ENCODE data around the gene MDM4.
"Not testable (repeated sequence)": the region's sequence is repeated elsewhere in the genome, so short reads cannot be mapped to it uniquely, and the experiment has no call there.

MDM4 gene

GRCh38 chr1:204520834-204521709 lies 4.9 kb downstream of the MDM4 start:
- DNase-seq, result no peak

- not testable (repeated sequence) for DNase-seq
These were observed 5.8 kb downstream of the MDM4 start for GRCh38 chr1:204521941-204522521.

GRCh38 chr1:204523605-204524215 lies 7.5 kb downstream of the MDM4 start:
- no peak for DNase-seq

- DNase-seq, result no peak
These were observed 8.8 kb downstream of the MDM4 start for GRCh38 chr1:204524986-204525385.

- DNase-seq, result no peak
These were observed 12.0 kb downstream of the MDM4 start for GRCh38 chr1:204528241-204528640.

- DNase-seq, result no peak
These were observed 12.5 kb downstream of the MDM4 start for GRCh38 chr1:204528677-204529076.

- DNase-seq, result no peak
These were observed 13.2 kb downstream of the MDM4 start for GRCh38 chr1:204529371-204529895.

- no peak for DNase-seq
These were observed 14.7 kb downstream of the MDM4 start for GRCh38 chr1:204530932-204531331.

GRCh38 chr1:204532832-204533231 lies 16.6 kb downstream of the MDM4 start:
- peak; percentile 7 for DNase-seq

- no peak for DNase-seq
These were observed 25.4 kb downstream of the MDM4 start for GRCh38 chr1:204541626-204542025.

GRCh38 chr1:204544321-204544720 lies 28.1 kb downstream of the MDM4 start:
- DNase-seq, result no peak

GRCh38 chr1:204545202-204545601 lies 29.0 kb downstream of the MDM4 start:
- no peak for DNase-seq

- no peak for DNase-seq
These were observed 29.7 kb downstream of the MDM4 start for GRCh38 chr1:204545881-204546280.

- DNase-seq, result no peak
These were observed 32.1 kb downstream of the MDM4 start for GRCh38 chr1:204548265-204548664.

- DNase-seq, result no peak
These were observed 33.1 kb downstream of the MDM4 start for GRCh38 chr1:204549313-204549712.

- DNase-seq, result no peak
These were observed 34.7 kb downstream of the MDM4 start for GRCh38 chr1:204550926-204551325.

GRCh38 chr1:204556458-204557052 lies 40.3 kb downstream of the MDM4 start:
- DNase-seq, result no peak

- DNase-seq, result no peak
These were observed 42.3 kb downstream of the MDM4 start for GRCh38 chr1:204558467-204558866.

GRCh38 chr1:204560002-204560401 lies 43.8 kb downstream of the MDM4 start:
- DNase-seq, result not testable (repeated sequence)

GRCh38 chr1:204560590-204561150 lies 44.5 kb downstream of the MDM4 start:
- DNase-seq, result no peak

- no peak for DNase-seq
These were observed 46.1 kb downstream of the MDM4 start for GRCh38 chr1:204562075-204562990.

GRCh38 chr1:204563307-204563706 lies 47.1 kb downstream of the MDM4 start:
- no peak for DNase-seq

All from eye (tissue), 1 donor.